Measurements from ENCODE around the gene C10orf95. TPM values are rescaled to one million over a fixed set of nuclear protein-coding genes. Genes with fewer than 3 reads are reported as not detected.

C10orf95 gene
- total and polyA plus RNA-seq, 8 donors: 0.70 to 7.3 (median 1.7) TPM

DNA sequence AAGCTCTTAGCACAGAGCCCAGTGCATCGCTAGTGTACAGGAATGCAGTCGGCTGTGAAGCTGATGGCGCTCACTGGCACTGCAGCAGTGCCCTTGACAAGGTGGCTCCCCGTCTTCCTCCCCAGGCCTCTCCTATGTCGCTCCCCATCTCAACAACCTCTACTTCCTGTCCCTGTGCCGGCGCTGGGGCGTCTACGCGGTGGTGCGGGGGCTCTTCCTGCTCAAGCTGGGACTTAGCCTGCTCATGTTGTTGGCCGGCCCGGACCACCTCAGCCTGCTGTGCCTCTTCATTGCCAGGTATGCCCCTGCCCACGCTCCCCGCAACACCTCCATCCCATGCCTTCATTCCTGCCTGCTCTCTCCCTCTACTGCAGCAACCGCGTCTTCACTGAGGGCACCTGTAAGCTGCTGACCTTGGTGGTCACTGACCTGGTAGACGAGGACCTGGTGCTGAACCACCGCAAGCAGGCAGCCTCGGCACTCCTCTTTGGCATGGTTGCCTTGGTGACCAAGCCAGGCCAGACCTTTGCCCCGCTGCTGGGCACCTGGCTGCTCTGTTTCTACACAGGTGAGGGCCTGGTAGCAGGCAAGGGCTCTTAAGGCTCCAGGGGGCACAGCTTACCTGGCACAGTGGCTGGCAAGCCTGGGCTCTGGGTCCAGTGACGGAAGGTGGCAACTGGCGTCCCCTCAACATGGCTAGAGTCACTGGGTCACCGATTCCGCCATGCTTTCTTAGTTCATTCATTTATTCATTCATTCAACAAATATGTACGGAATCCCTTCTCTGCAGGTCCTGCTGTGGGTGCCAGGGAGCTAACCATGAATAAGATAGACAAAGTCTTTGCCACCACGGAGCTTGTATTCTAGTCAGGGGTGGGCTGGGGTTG lies 22.3 kb upstream of the C10orf95 start:
- no peak for ATAC-seq
- Histone ChIP-seq H3K27me3 (no peaks in the 10 kb centered on the region), H3K4me1 (peaks cover 8 to 23% of the 10 kb centered on the region in 2 donors), H3K4me3 (no peak overlapping the region), H3K9me3 (no peaks in the 10 kb centered on the region), H3K36me3 (peaks cover 0 to 70% of the 10 kb centered on the region in 2 donors), H3K27ac (no peak overlapping the region)
- TF ChIP-seq, protein P1, sequence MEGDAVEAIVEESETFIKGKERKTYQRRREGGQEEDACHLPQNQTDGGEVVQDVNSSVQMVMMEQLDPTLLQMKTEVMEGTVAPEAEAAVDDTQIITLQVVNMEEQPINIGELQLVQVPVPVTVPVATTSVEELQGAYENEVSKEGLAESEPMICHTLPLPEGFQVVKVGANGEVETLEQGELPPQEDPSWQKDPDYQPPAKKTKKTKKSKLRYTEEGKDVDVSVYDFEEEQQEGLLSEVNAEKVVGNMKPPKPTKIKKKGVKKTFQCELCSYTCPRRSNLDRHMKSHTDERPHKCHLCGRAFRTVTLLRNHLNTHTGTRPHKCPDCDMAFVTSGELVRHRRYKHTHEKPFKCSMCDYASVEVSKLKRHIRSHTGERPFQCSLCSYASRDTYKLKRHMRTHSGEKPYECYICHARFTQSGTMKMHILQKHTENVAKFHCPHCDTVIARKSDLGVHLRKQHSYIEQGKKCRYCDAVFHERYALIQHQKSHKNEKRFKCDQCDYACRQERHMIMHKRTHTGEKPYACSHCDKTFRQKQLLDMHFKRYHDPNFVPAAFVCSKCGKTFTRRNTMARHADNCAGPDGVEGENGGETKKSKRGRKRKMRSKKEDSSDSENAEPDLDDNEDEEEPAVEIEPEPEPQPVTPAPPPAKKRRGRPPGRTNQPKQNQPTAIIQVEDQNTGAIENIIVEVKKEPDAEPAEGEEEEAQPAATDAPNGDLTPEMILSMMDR (IDR thresholded peaks at IDR 0.05): no peak
- peak in 1 of 4 donors; percentile 61 for DNase-seq
- intact Hi-C loops (cut with DNase I): no loop called here

DNA sequence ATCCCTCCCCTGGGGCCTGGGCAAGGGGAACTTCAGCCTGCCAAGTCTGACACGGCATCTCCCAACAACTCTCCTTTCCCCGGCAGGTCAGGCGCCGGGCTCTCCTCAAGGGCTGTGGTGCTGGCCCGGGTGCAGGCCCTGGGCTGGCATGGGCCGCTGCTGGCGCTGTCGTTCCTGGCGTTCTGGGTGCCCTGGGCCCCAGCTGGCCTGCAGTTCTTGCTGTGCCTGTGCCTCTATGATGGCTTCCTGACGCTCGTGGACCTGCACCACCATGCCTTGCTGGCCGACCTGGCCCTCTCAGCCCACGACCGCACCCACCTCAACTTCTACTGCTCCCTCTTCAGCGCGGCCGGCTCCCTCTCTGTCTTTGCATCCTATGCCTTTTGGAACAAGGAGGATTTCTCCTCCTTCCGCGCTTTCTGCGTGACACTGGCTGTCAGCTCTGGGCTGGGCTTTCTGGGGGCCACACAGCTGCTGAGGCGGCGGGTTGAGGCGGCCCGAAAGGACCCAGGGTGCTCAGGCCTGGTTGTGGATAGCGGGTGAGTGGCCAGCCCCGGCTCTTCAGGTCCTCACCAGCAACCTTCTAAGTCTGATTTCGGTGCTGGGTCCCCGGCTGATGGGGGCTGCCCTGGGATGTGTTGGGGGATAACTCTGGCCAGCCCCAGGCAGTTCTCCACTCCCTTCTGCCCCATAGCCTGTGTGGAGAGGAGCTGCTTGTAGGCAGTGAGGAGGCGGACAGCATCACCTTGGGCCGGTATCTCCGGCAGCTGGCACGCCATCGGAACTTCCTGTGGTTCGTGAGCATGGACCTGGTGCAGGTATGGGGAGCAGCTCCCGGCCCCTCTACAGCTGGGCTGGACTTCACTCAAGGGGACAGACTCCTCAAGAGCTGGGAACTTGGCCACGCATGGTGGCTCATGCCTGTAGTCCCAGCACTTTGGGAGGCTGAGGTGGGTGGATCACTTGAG lies 19.5 kb upstream of the C10orf95 start:
- H3K27ac ChIP-seq: no peak overlapping the region
- TF ChIP-seq, protein P1 (IDR thresholded peaks at IDR 0.05): no peak
- H3K36me3 ChIP-seq: peaks cover 0 to 53% of the 10 kb centered on the region in 2 donors
- peaks cover 6 to 33% of the 10 kb centered on the region in 2 donors for H3K4me1 ChIP-seq
- H3K9me3 ChIP-seq: no peaks in the 10 kb centered on the region
- DNase-seq: peak in 1 of 4 donors; percentile 74
- ATAC-seq: no peak
- intact Hi-C loops (cut with DNase I): no loop called here
- H3K4me3 ChIP-seq: no peak overlapping the region
- H3K27me3 ChIP-seq: no peaks in the 10 kb centered on the region

DNA sequence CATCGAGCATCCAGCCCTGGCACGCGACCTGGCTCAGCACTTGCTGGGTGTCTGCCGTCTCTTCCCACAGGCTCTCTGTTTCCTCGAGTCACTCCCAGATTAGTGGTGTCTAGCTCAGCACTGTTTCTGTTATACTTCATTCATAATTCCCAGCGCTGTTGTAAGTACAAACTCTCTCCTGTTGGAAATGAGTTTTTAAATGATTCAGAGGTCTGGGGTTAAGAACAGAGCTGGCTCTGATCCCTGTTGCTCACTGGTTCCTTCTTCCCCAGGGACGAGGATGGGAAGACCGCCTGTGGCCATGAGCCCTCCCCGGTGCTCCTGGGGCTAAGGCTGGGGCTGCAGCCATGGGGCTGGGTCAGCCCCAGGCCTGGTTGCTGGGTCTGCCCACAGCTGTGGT lies 17.3 kb upstream of the C10orf95 start:
- Histone ChIP-seq H3K4me1 (peaks cover 6 to 34% of the 10 kb centered on the region in 2 donors), H3K9me3 (no peaks in the 10 kb centered on the region), H3K4me3 (no peak overlapping the region), H3K27me3 (no peaks in the 10 kb centered on the region), H3K27ac (peak overlapping the region; percentile 22 to 86), H3K36me3 (peaks cover 0 to 41% of the 10 kb centered on the region in 2 donors)
- peak in 1 of 4 donors; percentile 17 for DNase-seq
- TF ChIP-seq, protein P1 (IDR thresholded peaks at IDR 0.05): no peak
- intact Hi-C loops (cut with DNase I): no loop called here
- ATAC-seq: no peak

DNA sequence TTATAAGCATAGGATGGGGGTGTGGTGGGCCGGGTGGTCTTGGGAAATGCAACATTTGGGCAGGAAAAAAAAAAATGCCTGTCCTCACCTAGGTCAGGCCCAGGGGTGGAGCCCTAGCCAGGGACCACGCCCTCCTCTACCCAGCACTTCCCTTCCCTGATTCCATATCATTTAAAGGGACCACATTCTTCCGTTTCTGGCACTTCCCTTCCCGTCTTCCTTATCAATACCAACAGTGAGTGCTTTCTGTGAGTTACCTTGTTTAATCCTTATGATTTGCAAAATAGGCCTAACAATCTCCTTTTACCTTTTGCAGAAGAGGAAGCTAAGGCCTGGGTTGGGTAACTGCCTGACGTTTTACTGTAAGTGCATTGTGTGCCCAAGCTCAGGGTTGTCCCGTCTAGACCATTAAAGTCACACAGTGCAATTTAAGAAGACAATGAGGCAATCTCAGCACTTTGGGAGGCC lies 16.7 kb upstream of the C10orf95 start:
- intact Hi-C loops (cut with DNase I): no loop called here
- no peak overlapping the region for H3K4me3 ChIP-seq
- H3K27ac ChIP-seq: peak overlapping the region in 1 of 2 donors; percentile 86
- no peaks in the 10 kb centered on the region for H3K9me3 ChIP-seq
- H3K4me1 ChIP-seq: peaks cover 6 to 41% of the 10 kb centered on the region in 2 donors
- peak in 1 of 4 donors; percentile 80 for DNase-seq
- peaks cover 0 to 35% of the 10 kb centered on the region in 2 donors for H3K36me3 ChIP-seq
- no peaks in the 10 kb centered on the region for H3K27me3 ChIP-seq
- TF ChIP-seq, protein P1 (IDR thresholded peaks at IDR 0.05): no peak
- ATAC-seq: peak; percentile 30

All from left lung (tissue), 10 donors.